Nucleus accumbens (tissue), 56 donors: ENCODE data around the gene TGFB3.
"Not testable (repeated sequence)": the region's sequence is repeated elsewhere in the genome, so short reads cannot be mapped to it uniquely, and the experiment has no call there.

Experiments
- DNase-seq, 56 donors: peaks; one replicate each; lab custom pipeline; 2025; lab: John Stamatoyannopoulos, UW

Gene TGFB3

GRCh38 chr14:75967866-75968265, 13.9 kb downstream of the TGFB3 start:
- no peak for DNase-seq

GRCh38 chr14:75961662-75962061, 20.1 kb downstream of the TGFB3 start:
- DNase-seq = no peak

GRCh38 chr14:75960231-75960630, 21.6 kb downstream of the TGFB3 start:
- DNase-seq = no peak

GRCh38 chr14:75959031-75959430, 22.8 kb downstream of the TGFB3 start:
- DNase-seq = no peak

- no peak for DNase-seq
Measured at GRCh38 chr14:75952489-75952888, 29.3 kb downstream of the TGFB3 start.

GRCh38 chr14:75946785-75947184, 35.0 kb downstream of the TGFB3 start:
- no peak for DNase-seq

GRCh38 chr14:75944607-75945241, 37.1 kb downstream of the TGFB3 start:
- no peak for DNase-seq

GRCh38 chr14:75941030-75941429, 40.8 kb downstream of the TGFB3 start:
- DNase-seq = no peak

GRCh38 chr14:75939200-75939599, 42.6 kb downstream of the TGFB3 start:
- no peak for DNase-seq

GRCh38 chr14:75934998-75935628, 46.7 kb downstream of the TGFB3 start:
- DNase-seq = peak in 5 of 56 donors; percentile 5 to 25 (median 15)

- no peak for DNase-seq
Measured at GRCh38 chr14:75933712-75934296, 48.0 kb downstream of the TGFB3 start.

GRCh38 chr14:75928690-75929181, 53.1 kb downstream of the TGFB3 start:
- peak in 7 of 56 donors; percentile 2 to 50 (median 17) for DNase-seq

- DNase-seq = no peak
Measured at GRCh38 chr14:75927564-75928087, 54.2 kb downstream of the TGFB3 start.

GRCh38 chr14:75926431-75927115, 55.2 kb downstream of the TGFB3 start:
- DNase-seq = no peak

- not testable (repeated sequence) for DNase-seq
Measured at GRCh38 chr14:75925141-75925840, 56.5 kb downstream of the TGFB3 start.

- DNase-seq = not testable (repeated sequence)
Measured at GRCh38 chr14:75920421-75920820, 61.4 kb downstream of the TGFB3 start.

- DNase-seq = no peak
Measured at GRCh38 chr14:75917946-75918335, 63.9 kb downstream of the TGFB3 start.

- DNase-seq = no peak
Measured at GRCh38 chr14:75917322-75917945, 64.4 kb downstream of the TGFB3 start.

- DNase-seq = no peak
Measured at GRCh38 chr14:75915045-75915444, 66.8 kb downstream of the TGFB3 start.

- DNase-seq = no peak
Measured at GRCh38 chr14:75913183-75913582, 68.6 kb downstream of the TGFB3 start.
